K562 (cell line): ENCODE results near the gene SLC1A4. TPM values are rescaled to one million over a fixed set of nuclear protein-coding genes. Genes with fewer than 3 reads are reported as not detected.

Source experiments
- EGR1 ChIP-seq: fragments of 450-650 bp; conservative IDR thresholded peaks from 2 replicates; pipeline ENCODE4 v1.6.1; 2017; ENCODE audit warnings: mild to moderate bottlenecking
- GATAD2A ChIP-seq: fragments of 450-650 bp; IDR thresholded peaks from 2 replicates; pipeline ENCODE4 v1.6.1; 2017
- L3MBTL2 ChIP-seq: fragments of 450-650 bp; IDR thresholded peaks from 2 replicates; pipeline ENCODE4 v1.6.1; 2016; ENCODE audit warnings: mild to moderate bottlenecking, moderate library complexity
- PHF21A ChIP-seq: fragments of 450-650 bp; IDR thresholded peaks from 2 replicates; pipeline ENCODE4 v1.6.1; 2017; ENCODE audit warnings: low read depth, borderline replicate concordance
- SETDB1 ChIP-seq: IDR thresholded peaks from one replicate; pipeline ENCODE4 v1.6.1; 2012; ENCODE audit warnings: low read length, control low read depth, inconsistent platforms
- SMAD2 ChIP-seq: fragments of 150-350 bp; IDR thresholded peaks from 2 replicates; pipeline ENCODE4 v1.6.1; 2014; ENCODE audit warnings: low read depth, mild to moderate bottlenecking, low read length
- STAT5A ChIP-seq: IDR thresholded peaks from 2 replicates; pipeline ENCODE4 v1.6.1; 2012; ENCODE audit warnings: low read length, inconsistent platforms, borderline replicate concordance
- TCF7L2 ChIP-seq: fragments of 150-350 bp; IDR thresholded peaks from 2 replicates; pipeline ENCODE4 v1.6.1; 2016; ENCODE audit warnings: low read depth, mild to moderate bottlenecking, low read length, moderate library complexity
- TRIM24 ChIP-seq, 2 experiments: fragments of 450-650 bp; IDR thresholded peaks; 2 replicates each; pipeline ENCODE4 v1.6.1; 2016
- ZNF146 ChIP-seq: IDR thresholded peaks from one replicate; pipeline ENCODE4 v1.6.1; 2018; ENCODE audit warnings: missing compliant biosample characterization; ENCODE audit not compliant: unreplicated experiment
- ZNF668 ChIP-seq: fragments of 250-450 bp; sonication (Bioruptor Pico); IDR thresholded peaks from 2 replicates; pipeline ENCODE4 v1.8.0; 2022; ENCODE audit warnings: mild to moderate bottlenecking, inconsistent platforms
- polyA plus RNA-seq, 8 experiments: library from polyadenylated mRNA; depleted of rRNA in 4 of 8; stranded (reverse) in 5 of 8; unstranded in 3 of 8; fragments of >200 nt; fragmentation: Nextera tagmentation in 2 of 8; fragmentation: Illumina TruSeq in 1 of 8; extraction: Ambion mirVana in 2 of 8; extraction: Trizol in 1 of 8; gene quantifications; 2 replicates each; pipeline versions ENCODE4 v1.2.1 to v1.2.3, GENCODE V29; 2011 to 2014; ENCODE audit warnings: inconsistent platforms in 1 of 8, missing spikeins in 1 of 8
- total RNA-seq, 7 experiments: library from RNA; depleted of rRNA in 6 of 7; stranded (reverse); fragments of >200 nt in 6 of 7; fragmentation: Illumina TruSeq in 2 of 7; extraction: Trizol in 2 of 7; gene quantifications; 2 replicates each; pipeline versions ENCODE4 v1.2.1 to v1.2.3, GENCODE V29; 2011 to 2021; ENCODE audit warnings: low replicate concordance in 1 of 7
- TF ChIP-seq, protein P1 (sequence below): IDR thresholded peaks from 3 replicates; pipeline ENCODE4 v1.6.1; 2011; ENCODE audit warnings: borderline replicate concordance, mild to moderate bottlenecking; ENCODE audit not compliant: insufficient read length, insufficient read depth
- TF ChIP-seq, protein P2 (sequence below): fragments of 200-800 bp; sonication (Bioruptor generic); IDR thresholded peaks from 2 replicates; pipeline ENCODE4 v1.6.1; 2017; ENCODE audit warnings: missing genetic modification characterization, missing compliant biosample characterization
- TF ChIP-seq, protein P3 (sequence below): fragments of 250-450 bp; sonication (Bioruptor Pico); IDR thresholded peaks from 2 replicates; pipeline ENCODE4 v1.5.0; 2020; ENCODE audit warnings: mild to moderate bottlenecking
- TF ChIP-seq, protein P4 (sequence below): sonication (generic); formaldehyde crosslinking; IDR thresholded peaks from 2 replicates; pipeline ENCODE4 v1.9.0; 2022; ENCODE audit warnings: mild to moderate bottlenecking, missing genetic modification reagents
- TF ChIP-seq, protein P5 (sequence below): IDR thresholded peaks from 2 replicates; pipeline ENCODE4 v1.6.1; 2016; ENCODE audit warnings: missing genetic modification characterization, missing compliant biosample characterization

The SLC1A4 gene
- total and polyA plus RNA-seq, 9 of the 15 experiments (the other 6 are each of a cell fraction or from before 2014, with no cell fraction given) = 4.4 to 24.0 (median 10.9) TPM

DNA sequence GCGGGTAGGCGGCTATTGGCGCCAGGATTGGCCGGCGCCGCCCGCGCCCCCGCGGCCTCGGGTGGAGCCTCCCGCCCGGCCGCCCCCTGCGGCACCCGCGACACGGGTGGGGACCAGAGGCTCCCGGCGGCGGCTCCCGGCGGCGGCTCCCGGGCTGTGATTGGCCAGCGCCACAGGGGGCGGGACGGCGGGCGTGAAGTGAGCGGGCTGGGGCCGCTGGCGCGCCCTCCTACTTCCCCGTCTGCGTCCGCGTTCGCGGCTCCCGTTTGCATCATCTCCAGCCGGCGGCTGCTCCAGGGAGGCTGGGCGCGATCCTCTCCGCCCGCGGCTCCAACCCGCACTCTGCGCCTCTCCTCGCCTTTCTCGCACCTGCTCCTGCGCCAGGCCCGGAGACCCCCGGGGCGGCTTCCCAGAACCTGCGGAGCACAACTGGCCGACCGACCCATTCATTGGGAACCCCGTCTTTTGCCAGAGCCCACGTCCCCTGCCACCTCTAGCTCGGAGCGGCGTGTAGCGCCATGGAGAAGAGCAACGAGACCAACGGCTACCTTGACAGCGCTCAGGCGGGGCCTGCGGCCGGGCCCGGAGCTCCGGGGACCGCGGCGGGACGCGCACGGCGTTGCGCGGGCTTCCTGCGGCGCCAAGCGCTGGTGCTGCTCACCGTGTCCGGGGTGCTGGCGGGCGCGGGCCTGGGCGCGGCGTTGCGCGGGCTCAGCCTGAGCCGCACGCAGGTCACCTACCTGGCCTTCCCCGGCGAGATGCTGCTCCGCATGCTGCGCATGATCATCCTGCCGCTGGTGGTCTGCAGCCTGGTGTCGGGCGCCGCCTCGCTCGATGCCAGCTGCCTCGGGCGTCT lies at the start of gene SLC1A4 (continued):
- TF ChIP-seq, protein P1, sequence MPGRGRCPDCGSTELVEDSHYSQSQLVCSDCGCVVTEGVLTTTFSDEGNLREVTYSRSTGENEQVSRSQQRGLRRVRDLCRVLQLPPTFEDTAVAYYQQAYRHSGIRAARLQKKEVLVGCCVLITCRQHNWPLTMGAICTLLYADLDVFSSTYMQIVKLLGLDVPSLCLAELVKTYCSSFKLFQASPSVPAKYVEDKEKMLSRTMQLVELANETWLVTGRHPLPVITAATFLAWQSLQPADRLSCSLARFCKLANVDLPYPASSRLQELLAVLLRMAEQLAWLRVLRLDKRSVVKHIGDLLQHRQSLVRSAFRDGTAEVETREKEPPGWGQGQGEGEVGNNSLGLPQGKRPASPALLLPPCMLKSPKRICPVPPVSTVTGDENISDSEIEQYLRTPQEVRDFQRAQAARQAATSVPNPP = no peak
- TF ChIP-seq TCF7L2 = no peak
- TF ChIP-seq, protein P2, sequence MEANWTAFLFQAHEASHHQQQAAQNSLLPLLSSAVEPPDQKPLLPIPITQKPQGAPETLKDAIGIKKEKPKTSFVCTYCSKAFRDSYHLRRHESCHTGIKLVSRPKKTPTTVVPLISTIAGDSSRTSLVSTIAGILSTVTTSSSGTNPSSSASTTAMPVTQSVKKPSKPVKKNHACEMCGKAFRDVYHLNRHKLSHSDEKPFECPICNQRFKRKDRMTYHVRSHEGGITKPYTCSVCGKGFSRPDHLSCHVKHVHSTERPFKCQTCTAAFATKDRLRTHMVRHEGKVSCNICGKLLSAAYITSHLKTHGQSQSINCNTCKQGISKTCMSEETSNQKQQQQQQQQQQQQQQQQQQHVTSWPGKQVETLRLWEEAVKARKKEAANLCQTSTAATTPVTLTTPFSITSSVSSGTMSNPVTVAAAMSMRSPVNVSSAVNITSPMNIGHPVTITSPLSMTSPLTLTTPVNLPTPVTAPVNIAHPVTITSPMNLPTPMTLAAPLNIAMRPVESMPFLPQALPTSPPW (CRISPR knock-in tag) = peak; percentile 72
- TF ChIP-seq, protein P3, sequence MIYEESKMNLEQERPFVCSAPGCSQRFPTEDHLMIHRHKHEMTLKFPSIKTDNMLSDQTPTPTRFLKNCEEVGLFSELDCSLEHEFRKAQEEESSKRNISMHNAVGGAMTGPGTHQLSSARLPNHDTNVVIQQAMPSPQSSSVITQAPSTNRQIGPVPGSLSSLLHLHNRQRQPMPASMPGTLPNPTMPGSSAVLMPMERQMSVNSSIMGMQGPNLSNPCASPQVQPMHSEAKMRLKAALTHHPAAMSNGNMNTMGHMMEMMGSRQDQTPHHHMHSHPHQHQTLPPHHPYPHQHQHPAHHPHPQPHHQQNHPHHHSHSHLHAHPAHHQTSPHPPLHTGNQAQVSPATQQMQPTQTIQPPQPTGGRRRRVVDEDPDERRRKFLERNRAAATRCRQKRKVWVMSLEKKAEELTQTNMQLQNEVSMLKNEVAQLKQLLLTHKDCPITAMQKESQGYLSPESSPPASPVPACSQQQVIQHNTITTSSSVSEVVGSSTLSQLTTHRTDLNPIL (CRISPR knock-in tag) = no peak
- TF ChIP-seq, protein P4, sequence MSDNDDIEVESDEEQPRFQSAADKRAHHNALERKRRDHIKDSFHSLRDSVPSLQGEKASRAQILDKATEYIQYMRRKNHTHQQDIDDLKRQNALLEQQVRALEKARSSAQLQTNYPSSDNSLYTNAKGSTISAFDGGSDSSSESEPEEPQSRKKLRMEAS (CRISPR knock-in tag) = no peak
- TF ChIP-seq ZNF146 (CRISPR knock-in tag) = no peak
- no peak for TF ChIP-seq SETDB1
- no peak for TF ChIP-seq EGR1
- TF ChIP-seq, protein P5, sequence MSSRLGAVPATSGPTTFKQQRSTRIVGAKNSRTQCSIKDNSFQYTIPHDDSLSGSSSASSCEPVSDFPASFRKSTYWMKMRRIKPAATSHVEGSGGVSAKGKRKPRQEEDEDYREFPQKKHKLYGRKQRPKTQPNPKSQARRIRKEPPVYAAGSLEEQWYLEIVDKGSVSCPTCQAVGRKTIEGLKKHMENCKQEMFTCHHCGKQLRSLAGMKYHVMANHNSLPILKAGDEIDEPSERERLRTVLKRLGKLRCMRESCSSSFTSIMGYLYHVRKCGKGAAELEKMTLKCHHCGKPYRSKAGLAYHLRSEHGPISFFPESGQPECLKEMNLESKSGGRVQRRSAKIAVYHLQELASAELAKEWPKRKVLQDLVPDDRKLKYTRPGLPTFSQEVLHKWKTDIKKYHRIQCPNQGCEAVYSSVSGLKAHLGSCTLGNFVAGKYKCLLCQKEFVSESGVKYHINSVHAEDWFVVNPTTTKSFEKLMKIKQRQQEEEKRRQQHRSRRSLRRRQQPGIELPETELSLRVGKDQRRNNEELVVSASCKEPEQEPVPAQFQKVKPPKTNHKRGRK (tag) = no peak
- TF ChIP-seq L3MBTL2 = peak; percentile 35; the same call in 1 of the 2 replicates
- TF ChIP-seq ZNF668 (CRISPR knock-in tag) = no peak
- TF ChIP-seq PHF21A = no peak
- no peak for TF ChIP-seq GATAD2A
- TF ChIP-seq SMAD2 = no peak
- no peak for TF ChIP-seq STAT5A
- 0 out of 4 replicates have a peak, but pooled peaks of 1 of the 2 experiments have one; percentile 16 for TF ChIP-seq TRIM24 (IDR thresholded peaks at IDR 0.05)
